ENCODE measurements around the gene SOST.

DNA sequence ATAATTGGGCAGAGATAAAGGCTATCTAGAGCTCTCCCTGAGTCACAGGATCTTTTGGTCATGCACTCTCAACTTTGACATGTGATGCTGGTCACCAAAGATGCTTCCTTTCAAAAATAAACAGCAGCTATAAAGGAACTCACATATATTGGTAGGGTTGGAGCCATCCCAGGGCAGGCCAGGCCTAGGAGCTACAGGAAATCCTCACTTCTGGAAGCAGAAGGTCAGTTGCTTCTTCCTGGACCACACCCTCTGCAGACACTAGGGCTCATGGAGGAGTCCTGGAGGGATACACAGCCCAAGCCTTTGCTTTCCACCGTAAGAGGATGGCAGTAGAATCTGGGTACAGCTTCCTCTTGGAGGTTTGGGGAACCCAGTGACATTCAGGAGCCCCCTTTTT is 24.6 kb downstream of the SOST start:
- TF ChIP-seq CTCF (IDR thresholded peaks at IDR 0.05) (no peak), POLR2A (IDR thresholded peaks at IDR 0.05) (no peak)
